GM12878 (cell line): Measurements from ENCODE around the gene PUDP. TPM values are rescaled to one million over a fixed set of nuclear protein-coding genes. Genes with fewer than 3 reads are reported as not detected.
A peak's percentile ranks its signal among the peaks of the same experiment; 100 is the strongest.

Experiments used
- BACH1 ChIP-seq: fragments of 450-650 bp; IDR thresholded peaks from 2 replicates; pipeline ENCODE4 v1.6.1; 2017; ENCODE audit warnings: mild to moderate bottlenecking, borderline replicate concordance
- BCL11A ChIP-seq: IDR thresholded peaks from 2 replicates; pipeline ENCODE4 v1.6.1; 2011; ENCODE audit warnings: low read depth, low read length
- BHLHE40 ChIP-seq, 2 experiments: fragments of 450-650 bp in 1 of 2; IDR thresholded peaks; 2 replicates each; pipeline ENCODE4 v1.6.1; 2011 to 2017; ENCODE audit warnings: low read depth in 2 of 2, borderline replicate concordance in 1 of 2, improper control_type of control experiment in 1 of 2, low read length in 1 of 2, mild to moderate bottlenecking in 1 of 2
- BRCA1 ChIP-seq: IDR thresholded peaks from 2 replicates; pipeline ENCODE4 v1.6.1; 2011; ENCODE audit warnings: low read depth, low read length, improper control_type of control experiment
- CREM ChIP-seq: IDR thresholded peaks from 2 replicates; pipeline ENCODE4 v1.6.1; 2014; ENCODE audit warnings: antibody characterized with exemption, low read depth
- EGR1 ChIP-seq, 2 experiments: IDR thresholded peaks; 1 replicate in 1 of 2; 2 replicates in 1 of 2; pipeline ENCODE4 v1.6.1; 2011 to 2012; ENCODE audit warnings: low read depth in 2 of 2, low read length in 2 of 2, borderline replicate concordance in 1 of 2, mild to moderate bottlenecking in 1 of 2, moderate library complexity in 1 of 2
- FOXM1 ChIP-seq: IDR thresholded peaks from 2 replicates; pipeline ENCODE4 v1.6.1; 2012; ENCODE audit warnings: low read depth, mild to moderate bottlenecking, inconsistent platforms, low read length, moderate library complexity
- GATAD2B ChIP-seq: fragments of 450-650 bp; conservative IDR thresholded peaks from 2 replicates; pipeline ENCODE4 v1.6.1; 2017; ENCODE audit warnings: low read depth, mild to moderate bottlenecking, moderate library complexity
- IKZF1 ChIP-seq: fragments of 450-650 bp; conservative IDR thresholded peaks from 2 replicates; pipeline ENCODE4 v1.6.1; 2017; ENCODE audit warnings: antibody characterized with exemption, mild to moderate bottlenecking
- IKZF2 ChIP-seq, 2 experiments: fragments of 450-650 bp; IDR thresholded peaks; 2 replicates each; pipeline ENCODE4 v1.6.1; 2017; ENCODE audit warnings: mild to moderate bottlenecking in 2 of 2, moderate library complexity in 2 of 2
- JUNB ChIP-seq: IDR thresholded peaks from 2 replicates; pipeline ENCODE4 v1.6.1; 2016; ENCODE audit warnings: antibody characterized with exemption, mild to moderate bottlenecking
- NBN ChIP-seq: fragments of 450-650 bp; IDR thresholded peaks from 2 replicates; pipeline ENCODE4 v1.6.1; 2016
- NFIC ChIP-seq: IDR thresholded peaks from 2 replicates; pipeline ENCODE4 v1.6.1; 2012; ENCODE audit warnings: low read depth, mild to moderate bottlenecking, inconsistent platforms, low read length, moderate library complexity
- NFYA ChIP-seq: IDR thresholded peaks from 2 replicates; pipeline ENCODE4 v1.6.1; 2011; ENCODE audit warnings: low read depth, mild to moderate bottlenecking, low read length, improper control_type of control experiment, borderline replicate concordance
- NR2C2 ChIP-seq: IDR thresholded peaks from 2 replicates; pipeline ENCODE4 v1.6.1; 2011; ENCODE audit warnings: borderline replicate concordance, low read depth; ENCODE audit not compliant: control insufficient read depth, insufficient read length
- NRF1 ChIP-seq: conservative IDR thresholded peaks from 2 replicates; pipeline ENCODE4 v1.6.1; 2011; ENCODE audit warnings: mild to moderate bottlenecking, low read depth, low read length, improper control_type of control experiment
- RAD51 ChIP-seq: fragments of 450-650 bp; IDR thresholded peaks from 2 replicates; pipeline ENCODE4 v1.6.1; 2016; ENCODE audit warnings: moderate library complexity, mild to moderate bottlenecking, inconsistent platforms
- SIX5 ChIP-seq: IDR thresholded peaks from 2 replicates; pipeline ENCODE4 v1.6.1; 2011; ENCODE audit warnings: mild to moderate bottlenecking, low read depth, low read length, moderate library complexity; ENCODE audit not compliant: severe bottlenecking
- SPI1 ChIP-seq: IDR thresholded peaks from 2 replicates; pipeline ENCODE4 v1.6.1; 2011; ENCODE audit warnings: low read depth, mild to moderate bottlenecking, low read length, moderate library complexity, borderline replicate concordance; ENCODE audit not compliant: insufficient read depth
- SREBF2 ChIP-seq: IDR thresholded peaks from 2 replicates; pipeline ENCODE4 v1.6.1; 2012; ENCODE audit warnings: mild to moderate bottlenecking, low read length
- YY1 ChIP-seq: IDR thresholded peaks from 2 replicates; pipeline ENCODE4 v1.6.1; 2011; ENCODE audit warnings: low read depth, mild to moderate bottlenecking, low read length
- polyA plus RNA-seq, 11 experiments: library from polyadenylated mRNA; depleted of rRNA in 4 of 11; unstranded in 6 of 11; stranded (reverse) in 5 of 11; fragments of >200 nt; fragmentation: Nextera tagmentation in 4 of 11; fragmentation: Illumina TruSeq in 1 of 11; extraction: Ambion mirVana in 4 of 11; extraction: Trizol in 1 of 11; gene quantifications; 1 replicate in 1 of 11; 2 replicates in 10 of 11; pipeline versions ENCODE4 v1.2.1 to v1.2.3, GENCODE V29; 2011 to 2016; ENCODE audit warnings: inconsistent platforms in 2 of 11, missing spikeins in 2 of 11, low read depth in 1 of 11
- total RNA-seq, 4 experiments: library from RNA; depleted of rRNA in 3 of 4; stranded (reverse); fragments of >200 nt in 3 of 4; fragmentation: Illumina TruSeq in 1 of 4; extraction: Trizol in 1 of 4; gene quantifications; 2 replicates each; pipeline versions ENCODE4 v1.2.1 to v1.2.3, GENCODE V29; 2013 to 2021
- TF ChIP-seq, protein P1 (sequence below): fragments of 450-650 bp; IDR thresholded peaks from 2 replicates; pipeline ENCODE4 v1.6.1; 2017; ENCODE audit warnings: borderline replicate concordance
- TF ChIP-seq, protein P2 (sequence below): fragments of 450-650 bp; IDR thresholded peaks from 2 replicates; pipeline ENCODE4 v1.6.1; 2014; ENCODE audit warnings: mild to moderate bottlenecking

Gene PUDP
- total and polyA plus RNA-seq, 10 of the 15 experiments (the other 5 are each of a cell fraction or from before 2014, with no cell fraction given) = 30.8 to 83.5 (median 61.7) TPM

DNA sequence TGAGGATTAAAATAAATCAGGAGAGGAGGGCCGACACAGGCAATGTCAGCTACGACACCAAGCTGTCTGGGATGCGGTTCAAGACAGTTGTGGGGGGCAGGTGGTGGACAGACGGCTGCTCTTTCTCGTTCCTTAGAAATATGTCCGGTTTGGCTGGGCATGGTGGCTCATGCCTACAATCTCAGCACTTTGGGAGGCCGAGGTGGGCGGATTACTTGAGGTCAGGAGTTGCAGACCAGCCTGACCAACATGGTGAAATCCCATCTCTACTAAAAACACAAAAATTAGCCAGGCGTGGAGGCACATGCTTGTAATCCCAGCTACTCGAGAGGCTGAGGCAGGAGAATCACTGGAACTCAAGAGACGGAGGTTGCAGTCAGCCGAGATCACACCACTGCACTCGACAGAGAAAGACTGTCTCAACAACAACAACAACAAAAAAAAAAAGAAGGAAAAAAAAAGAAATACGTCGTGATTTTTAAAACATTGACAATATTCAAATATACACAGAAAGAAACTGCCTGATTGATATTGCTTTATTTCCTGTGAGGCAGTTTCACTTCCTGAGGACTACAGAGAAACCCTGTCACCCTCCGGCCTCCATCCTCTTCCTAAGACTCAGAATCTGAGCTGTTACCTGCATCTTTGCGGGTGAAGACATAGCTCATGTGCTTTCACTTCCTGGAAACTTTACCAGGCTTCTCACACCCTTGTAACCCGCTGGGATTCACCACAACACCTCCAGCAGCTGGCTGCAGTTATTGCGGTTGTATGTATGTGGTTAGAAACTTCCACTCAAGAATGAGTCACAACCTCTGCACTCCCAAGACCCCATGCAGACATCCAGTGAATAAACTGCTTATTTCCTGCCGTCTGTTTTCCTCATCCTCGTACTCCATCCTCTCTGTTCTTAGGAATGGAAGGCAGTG, 64.2 kb downstream of the PUDP start (continued):
- no peak for TF ChIP-seq BRCA1
- TF ChIP-seq, protein P1, sequence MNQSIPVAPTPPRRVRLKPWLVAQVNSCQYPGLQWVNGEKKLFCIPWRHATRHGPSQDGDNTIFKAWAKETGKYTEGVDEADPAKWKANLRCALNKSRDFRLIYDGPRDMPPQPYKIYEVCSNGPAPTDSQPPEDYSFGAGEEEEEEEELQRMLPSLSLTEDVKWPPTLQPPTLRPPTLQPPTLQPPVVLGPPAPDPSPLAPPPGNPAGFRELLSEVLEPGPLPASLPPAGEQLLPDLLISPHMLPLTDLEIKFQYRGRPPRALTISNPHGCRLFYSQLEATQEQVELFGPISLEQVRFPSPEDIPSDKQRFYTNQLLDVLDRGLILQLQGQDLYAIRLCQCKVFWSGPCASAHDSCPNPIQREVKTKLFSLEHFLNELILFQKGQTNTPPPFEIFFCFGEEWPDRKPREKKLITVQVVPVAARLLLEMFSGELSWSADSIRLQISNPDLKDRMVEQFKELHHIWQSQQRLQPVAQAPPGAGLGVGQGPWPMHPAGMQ = no peak; the same call in 1 of the 2 replicates
- TF ChIP-seq NRF1 = no peak
- TF ChIP-seq IKZF2 (IDR thresholded peaks at IDR 0.05) = peak; percentile 94
- no peak for TF ChIP-seq NFYA
- TF ChIP-seq EGR1 (IDR thresholded peaks at IDR 0.05; ENCODE audit: borderline replicate concordance in 1 of 2, low read depth in 2 of 2, low read length in 2 of 2) = peak in 1 of 2 experiments; percentile 81; a peak in 2 of 3 replicates
- peak; percentile 77 for TF ChIP-seq NBN
- TF ChIP-seq BACH1 = no peak
- no peak for TF ChIP-seq NR2C2
- peak; percentile 58; the same call in 1 of the 2 replicates for TF ChIP-seq GATAD2B
- TF ChIP-seq JUNB = peak; percentile 72
- TF ChIP-seq CREM = peak; percentile 79
- no peak for TF ChIP-seq RAD51
- TF ChIP-seq SREBF2 = no peak
- TF ChIP-seq NFIC = peak; percentile 96
- no peak for TF ChIP-seq YY1
- no peak for TF ChIP-seq SIX5
- TF ChIP-seq SPI1 = peak; percentile 72
- TF ChIP-seq FOXM1 = peak; percentile 88
- TF ChIP-seq, protein P2, sequence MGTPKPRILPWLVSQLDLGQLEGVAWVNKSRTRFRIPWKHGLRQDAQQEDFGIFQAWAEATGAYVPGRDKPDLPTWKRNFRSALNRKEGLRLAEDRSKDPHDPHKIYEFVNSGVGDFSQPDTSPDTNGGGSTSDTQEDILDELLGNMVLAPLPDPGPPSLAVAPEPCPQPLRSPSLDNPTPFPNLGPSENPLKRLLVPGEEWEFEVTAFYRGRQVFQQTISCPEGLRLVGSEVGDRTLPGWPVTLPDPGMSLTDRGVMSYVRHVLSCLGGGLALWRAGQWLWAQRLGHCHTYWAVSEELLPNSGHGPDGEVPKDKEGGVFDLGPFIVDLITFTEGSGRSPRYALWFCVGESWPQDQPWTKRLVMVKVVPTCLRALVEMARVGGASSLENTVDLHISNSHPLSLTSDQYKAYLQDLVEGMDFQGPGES = no peak
- TF ChIP-seq BCL11A = peak; percentile 83
- peak; percentile 50 to 84 for TF ChIP-seq BHLHE40 (IDR thresholded peaks at IDR 0.05; ENCODE audit: borderline replicate concordance in 1 of 2, low read depth in 2 of 2, low read length in 1 of 2)
- TF ChIP-seq IKZF1 = peak; percentile 92
